H1 (cell line): ENCODE measurements around the gene WDR27. TPM values are rescaled to one million over a fixed set of nuclear protein-coding genes. Genes with fewer than 3 reads are reported as not detected.

Experiments
- BACH1 ChIP-seq: IDR thresholded peaks from 2 replicates; pipeline ENCODE4 v1.6.1; 2012; ENCODE audit warnings: low read length, improper control_type of control experiment
- CBX5 ChIP-seq: fragments of 300-800, 300-1000 bp; sonication (generic); IDR thresholded peaks from 2 replicates; pipeline ENCODE4 v1.7.1; 2016; ENCODE audit warnings: antibody characterized with exemption, low read length, low read depth
- CBX8 ChIP-seq: fragments of 300-800, 300-1000 bp; sonication (generic); IDR thresholded peaks from 2 replicates; pipeline ENCODE4 v1.7.1; 2016; ENCODE audit warnings: low read depth, low read length, borderline replicate concordance
- HDAC2 ChIP-seq, 2 experiments: fragments of 300-600 bp in 1 of 2; sonication (generic) in 1 of 2; IDR thresholded peaks; 2 replicates each; pipeline ENCODE4 v1.6.1; 2011 to 2012; ENCODE audit warnings: low read depth in 2 of 2, low read length in 2 of 2, mild to moderate bottlenecking in 2 of 2, moderate library complexity in 2 of 2, borderline replicate concordance in 1 of 2, inconsistent platforms in 1 of 2
- KDM1A ChIP-seq: fragments of 200-600, 300-600 bp; sonication (generic); IDR thresholded peaks from 2 replicates; pipeline ENCODE4 v1.7.1; 2016; ENCODE audit warnings: mild to moderate bottlenecking, low read length, borderline replicate concordance
- KDM4A ChIP-seq: IDR thresholded peaks from one replicate; pipeline ENCODE4 v1.7.1; 2012; ENCODE audit warnings: low read depth, mild to moderate bottlenecking, moderate library complexity, low read length, inconsistent platforms; ENCODE audit not compliant: severe bottlenecking
- PHF8 ChIP-seq: fragments of 200-600 bp; sonication (generic); conservative IDR thresholded peaks from 2 replicates; pipeline ENCODE4 v1.7.1; 2012; ENCODE audit warnings: low read depth, mild to moderate bottlenecking, inconsistent platforms, low read length, moderate library complexity
- POU5F1 ChIP-seq: IDR thresholded peaks from 2 replicates; pipeline ENCODE4 v1.6.1; 2011; ENCODE audit warnings: low read depth, mild to moderate bottlenecking, low read length, moderate library complexity
- RNF2 ChIP-seq: fragments of 200-900, 300-1000 bp; sonication (generic); IDR thresholded peaks from 2 replicates; pipeline ENCODE4 v1.7.1; 2016; ENCODE audit warnings: borderline replicate concordance, low read depth, mild to moderate bottlenecking, antibody characterized with exemption, low read length; ENCODE audit not compliant: poor library complexity, severe bottlenecking; ENCODE audit errors: missing control alignments
- SRF ChIP-seq: IDR thresholded peaks from 2 replicates; pipeline ENCODE4 v1.6.1; 2011; ENCODE audit warnings: mild to moderate bottlenecking, low read depth, low read length, moderate library complexity
- polyA plus RNA-seq, 7 experiments: library from polyadenylated mRNA; depleted of rRNA in 3 of 7; stranded (reverse) in 5 of 7; unstranded in 2 of 7; fragments of >200 nt in 5 of 7; fragments of 200-250 nt in 2 of 7; gene quantifications; 1 replicate in 5 of 7; 2 replicates in 1 of 7; 4 replicates in 1 of 7; pipeline versions ENCODE4 v1.2.1 to v1.2.3, GENCODE V29; 2011 to 2013; ENCODE audit warnings: missing spikeins in 2 of 7, mixed read lengths in 2 of 7
- total RNA-seq: library from RNA; stranded (reverse); fragmentation: NEBNext Ultra II Directional; extraction: Animal tissue kit (Norgen Biotek cat#: 25700); gene quantifications from 2 replicates; pipeline ENCODE4 v1.2.1, GENCODE V29; 2021
- TF ChIP-seq, protein P1 (sequence below): fragments of 300-600 bp; sonication (generic); IDR thresholded peaks from 2 replicates; pipeline ENCODE4 v1.7.1; 2012; ENCODE audit warnings: low read length, moderate library complexity, mild to moderate bottlenecking, inconsistent platforms; ENCODE audit not compliant: insufficient replicate concordance

Gene WDR27
- total and polyA plus RNA-seq, 2 of the 8 experiments (the other 6 are each of a cell fraction or from before 2014, with no cell fraction given): 53.6 to 68.6 TPM

DNA sequence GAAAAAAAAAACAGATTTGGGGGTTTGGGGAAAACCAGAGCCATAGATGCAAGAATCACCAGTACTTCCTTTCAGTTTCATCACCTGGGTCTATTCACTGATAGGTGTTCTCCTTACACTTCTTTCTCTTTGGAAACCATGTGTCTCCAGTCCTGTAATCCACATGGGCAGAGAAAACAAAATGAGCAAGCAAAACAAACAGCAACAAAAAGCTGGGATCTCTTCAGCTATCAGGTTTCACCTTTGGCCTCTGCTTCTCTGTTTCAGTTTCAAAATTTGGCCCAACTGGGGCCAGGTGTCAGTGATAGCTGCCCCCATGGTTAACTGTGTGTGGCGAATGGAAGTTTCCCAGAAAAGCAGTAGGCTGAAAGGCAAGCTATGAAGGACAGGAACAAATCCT is 228.2 kb downstream of the WDR27 start (continued):
- TF ChIP-seq, protein P1, sequence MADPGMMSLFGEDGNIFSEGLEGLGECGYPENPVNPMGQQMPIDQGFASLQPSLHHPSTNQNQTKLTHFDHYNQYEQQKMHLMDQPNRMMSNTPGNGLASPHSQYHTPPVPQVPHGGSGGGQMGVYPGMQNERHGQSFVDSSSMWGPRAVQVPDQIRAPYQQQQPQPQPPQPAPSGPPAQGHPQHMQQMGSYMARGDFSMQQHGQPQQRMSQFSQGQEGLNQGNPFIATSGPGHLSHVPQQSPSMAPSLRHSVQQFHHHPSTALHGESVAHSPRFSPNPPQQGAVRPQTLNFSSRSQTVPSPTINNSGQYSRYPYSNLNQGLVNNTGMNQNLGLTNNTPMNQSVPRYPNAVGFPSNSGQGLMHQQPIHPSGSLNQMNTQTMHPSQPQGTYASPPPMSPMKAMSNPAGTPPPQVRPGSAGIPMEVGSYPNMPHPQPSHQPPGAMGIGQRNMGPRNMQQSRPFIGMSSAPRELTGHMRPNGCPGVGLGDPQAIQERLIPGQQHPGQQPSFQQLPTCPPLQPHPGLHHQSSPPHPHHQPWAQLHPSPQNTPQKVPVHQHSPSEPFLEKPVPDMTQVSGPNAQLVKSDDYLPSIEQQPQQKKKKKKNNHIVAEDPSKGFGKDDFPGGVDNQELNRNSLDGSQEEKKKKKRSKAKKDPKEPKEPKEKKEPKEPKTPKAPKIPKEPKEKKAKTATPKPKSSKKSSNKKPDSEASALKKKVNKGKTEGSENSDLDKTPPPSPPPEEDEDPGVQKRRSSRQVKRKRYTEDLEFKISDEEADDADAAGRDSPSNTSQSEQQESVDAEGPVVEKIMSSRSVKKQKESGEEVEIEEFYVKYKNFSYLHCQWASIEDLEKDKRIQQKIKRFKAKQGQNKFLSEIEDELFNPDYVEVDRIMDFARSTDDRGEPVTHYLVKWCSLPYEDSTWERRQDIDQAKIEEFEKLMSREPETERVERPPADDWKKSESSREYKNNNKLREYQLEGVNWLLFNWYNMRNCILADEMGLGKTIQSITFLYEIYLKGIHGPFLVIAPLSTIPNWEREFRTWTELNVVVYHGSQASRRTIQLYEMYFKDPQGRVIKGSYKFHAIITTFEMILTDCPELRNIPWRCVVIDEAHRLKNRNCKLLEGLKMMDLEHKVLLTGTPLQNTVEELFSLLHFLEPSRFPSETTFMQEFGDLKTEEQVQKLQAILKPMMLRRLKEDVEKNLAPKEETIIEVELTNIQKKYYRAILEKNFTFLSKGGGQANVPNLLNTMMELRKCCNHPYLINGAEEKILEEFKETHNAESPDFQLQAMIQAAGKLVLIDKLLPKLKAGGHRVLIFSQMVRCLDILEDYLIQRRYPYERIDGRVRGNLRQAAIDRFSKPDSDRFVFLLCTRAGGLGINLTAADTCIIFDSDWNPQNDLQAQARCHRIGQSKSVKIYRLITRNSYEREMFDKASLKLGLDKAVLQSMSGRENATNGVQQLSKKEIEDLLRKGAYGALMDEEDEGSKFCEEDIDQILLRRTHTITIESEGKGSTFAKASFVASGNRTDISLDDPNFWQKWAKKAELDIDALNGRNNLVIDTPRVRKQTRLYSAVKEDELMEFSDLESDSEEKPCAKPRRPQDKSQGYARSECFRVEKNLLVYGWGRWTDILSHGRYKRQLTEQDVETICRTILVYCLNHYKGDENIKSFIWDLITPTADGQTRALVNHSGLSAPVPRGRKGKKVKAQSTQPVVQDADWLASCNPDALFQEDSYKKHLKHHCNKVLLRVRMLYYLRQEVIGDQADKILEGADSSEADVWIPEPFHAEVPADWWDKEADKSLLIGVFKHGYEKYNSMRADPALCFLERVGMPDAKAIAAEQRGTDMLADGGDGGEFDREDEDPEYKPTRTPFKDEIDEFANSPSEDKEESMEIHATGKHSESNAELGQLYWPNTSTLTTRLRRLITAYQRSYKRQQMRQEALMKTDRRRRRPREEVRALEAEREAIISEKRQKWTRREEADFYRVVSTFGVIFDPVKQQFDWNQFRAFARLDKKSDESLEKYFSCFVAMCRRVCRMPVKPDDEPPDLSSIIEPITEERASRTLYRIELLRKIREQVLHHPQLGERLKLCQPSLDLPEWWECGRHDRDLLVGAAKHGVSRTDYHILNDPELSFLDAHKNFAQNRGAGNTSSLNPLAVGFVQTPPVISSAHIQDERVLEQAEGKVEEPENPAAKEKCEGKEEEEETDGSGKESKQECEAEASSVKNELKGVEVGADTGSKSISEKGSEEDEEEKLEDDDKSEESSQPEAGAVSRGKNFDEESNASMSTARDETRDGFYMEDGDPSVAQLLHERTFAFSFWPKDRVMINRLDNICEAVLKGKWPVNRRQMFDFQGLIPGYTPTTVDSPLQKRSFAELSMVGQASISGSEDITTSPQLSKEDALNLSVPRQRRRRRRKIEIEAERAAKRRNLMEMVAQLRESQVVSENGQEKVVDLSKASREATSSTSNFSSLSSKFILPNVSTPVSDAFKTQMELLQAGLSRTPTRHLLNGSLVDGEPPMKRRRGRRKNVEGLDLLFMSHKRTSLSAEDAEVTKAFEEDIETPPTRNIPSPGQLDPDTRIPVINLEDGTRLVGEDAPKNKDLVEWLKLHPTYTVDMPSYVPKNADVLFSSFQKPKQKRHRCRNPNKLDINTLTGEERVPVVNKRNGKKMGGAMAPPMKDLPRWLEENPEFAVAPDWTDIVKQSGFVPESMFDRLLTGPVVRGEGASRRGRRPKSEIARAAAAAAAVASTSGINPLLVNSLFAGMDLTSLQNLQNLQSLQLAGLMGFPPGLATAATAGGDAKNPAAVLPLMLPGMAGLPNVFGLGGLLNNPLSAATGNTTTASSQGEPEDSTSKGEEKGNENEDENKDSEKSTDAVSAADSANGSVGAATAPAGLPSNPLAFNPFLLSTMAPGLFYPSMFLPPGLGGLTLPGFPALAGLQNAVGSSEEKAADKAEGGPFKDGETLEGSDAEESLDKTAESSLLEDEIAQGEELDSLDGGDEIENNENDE: no peak
- TF ChIP-seq POU5F1: no peak
- no peak for TF ChIP-seq CBX8
- no peak for TF ChIP-seq RNF2
- TF ChIP-seq KDM1A: no peak
- TF ChIP-seq PHF8: no peak
- TF ChIP-seq HDAC2 (IDR thresholded peaks at IDR 0.05; ENCODE audit: borderline replicate concordance in 1 of 2, low read depth in 2 of 2, low read length in 2 of 2): no peak
- TF ChIP-seq CBX5: no peak
- TF ChIP-seq KDM4A: no peak
- TF ChIP-seq SRF: no peak
- TF ChIP-seq BACH1: no peak
